ENCODE results near the gene FNTB.

GRCh38 chr14:64973826-64974225 is 12.9 kb upstream of the FNTB start:
- TF ChIP-seq EZH2 (IDR thresholded peaks at IDR 0.05; ENCODE audit: low read depth, low read length, severe bottlenecking) (no peak), ATF2 (IDR thresholded peaks at IDR 0.05; ENCODE audit: low read length) (no peak), SRF (IDR thresholded peaks at IDR 0.05; ENCODE audit: low read depth, low read length) (no peak), BRCA1 (IDR thresholded peaks at IDR 0.05; ENCODE audit: low read depth, low read length) (no peak), ASH2L (IDR thresholded peaks at IDR 0.05; ENCODE audit: low read length) (no peak), CREB1 (IDR thresholded peaks at IDR 0.05) (no peak), POLR2A (IDR thresholded peaks at IDR 0.05; ENCODE audit: control extremely low read depth in 1 of 2, low read depth in 2 of 2, low read length in 2 of 2) (no peak), YY1 (IDR thresholded peaks at IDR 0.05; ENCODE audit: low read depth, low read length) (no peak), CEBPB (IDR thresholded peaks at IDR 0.05; ENCODE audit: low read depth, low read length) (no peak)
- TF ChIP-seq, protein P1, sequence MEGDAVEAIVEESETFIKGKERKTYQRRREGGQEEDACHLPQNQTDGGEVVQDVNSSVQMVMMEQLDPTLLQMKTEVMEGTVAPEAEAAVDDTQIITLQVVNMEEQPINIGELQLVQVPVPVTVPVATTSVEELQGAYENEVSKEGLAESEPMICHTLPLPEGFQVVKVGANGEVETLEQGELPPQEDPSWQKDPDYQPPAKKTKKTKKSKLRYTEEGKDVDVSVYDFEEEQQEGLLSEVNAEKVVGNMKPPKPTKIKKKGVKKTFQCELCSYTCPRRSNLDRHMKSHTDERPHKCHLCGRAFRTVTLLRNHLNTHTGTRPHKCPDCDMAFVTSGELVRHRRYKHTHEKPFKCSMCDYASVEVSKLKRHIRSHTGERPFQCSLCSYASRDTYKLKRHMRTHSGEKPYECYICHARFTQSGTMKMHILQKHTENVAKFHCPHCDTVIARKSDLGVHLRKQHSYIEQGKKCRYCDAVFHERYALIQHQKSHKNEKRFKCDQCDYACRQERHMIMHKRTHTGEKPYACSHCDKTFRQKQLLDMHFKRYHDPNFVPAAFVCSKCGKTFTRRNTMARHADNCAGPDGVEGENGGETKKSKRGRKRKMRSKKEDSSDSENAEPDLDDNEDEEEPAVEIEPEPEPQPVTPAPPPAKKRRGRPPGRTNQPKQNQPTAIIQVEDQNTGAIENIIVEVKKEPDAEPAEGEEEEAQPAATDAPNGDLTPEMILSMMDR (IDR thresholded peaks at IDR 0.05; ENCODE audit: control extremely low read depth in 1 of 3, insufficient read depth in 1 of 3, low read depth in 1 of 3, low read length in 3 of 3), result no peak
